Body of pancreas (tissue), 4 donors: ENCODE results near the gene CAPN5. TPM values are rescaled to one million over a fixed set of nuclear protein-coding genes. Genes with fewer than 3 reads are reported as not detected.

Experiments
- ATAC-seq: fragments of 150-250 bp; one replicate; pipeline ENCODE4 v1.9.1; 2016
- DNase-seq, 4 donors: peaks; one replicate each; pipeline ENCODE4 v3.0.0-alpha.2; 2019
- H3K27ac ChIP-seq, 4 donors: fragments of 200-600 bp; sonication (generic); 1 replicate in 3 of 4; 2 replicates in 1 of 4; pipeline versions ENCODE4 v1.5.1 to v1.6.1; 2016 to 2019; ENCODE audit warnings: mild to moderate bottlenecking in 1 of 4, mixed read lengths in 1 of 4, moderate library complexity in 1 of 4
- H3K27me3 ChIP-seq, 2 donors: fragments of 200-600 bp; sonication (generic); one replicate each; pipeline ENCODE4 v1.6.0; 2016; ENCODE audit warnings: mild to moderate bottlenecking in 1 of 2
- H3K36me3 ChIP-seq, 2 donors: fragments of 200-600 bp; sonication (generic); replicated peaks in 1 of 2; 2 replicates each; pipeline ENCODE4 v1.5.1; 2016; ENCODE audit warnings: low read depth in 2 of 2; ENCODE audit not compliant: insufficient read depth in 1 of 2
- H3K4me1 ChIP-seq: fragments of 200-600 bp; sonication (generic); one replicate; pipeline ENCODE4 v1.6.0; 2016
- H3K4me3 ChIP-seq, 2 donors: fragments of 200-600 bp; sonication (generic); 1 replicate in 1 of 2; 2 replicates in 1 of 2; pipeline ENCODE4 v1.5.1; 2016 to 2019
- H3K9me3 ChIP-seq, 3 donors: fragments of 200-600 bp; sonication (generic); 1 replicate in 2 of 3; 2 replicates in 1 of 3; pipeline ENCODE4 v1.5.1; 2016
- POLR2A ChIP-seq, 3 donors: fragments of 450-650 bp; IDR thresholded peaks; one replicate each; pipeline ENCODE4 v1.6.1; 2016; ENCODE audit warnings: antibody characterized with exemption in 3 of 3, mild to moderate bottlenecking in 2 of 3
- WGBS, 2 donors: methylation state at CpG; one replicate each; pipeline ENCODE4 v1.1.5; 2017; 5-methylcytosine and 5-hydroxymethylcytosine counted together
- intact Hi-C: fragments of 100-400 bp; cut with DNase I; formaldehyde crosslinking; loops from one replicate; pipeline ENCODE4 v1.15.1; 2023
- total RNA-seq, 2 donors: library from RNA; depleted of rRNA; stranded (reverse); fragments of >200 nt; gene quantifications; one replicate each; pipeline ENCODE4 v1.1.0, GENCODE V29; 2016
- TF ChIP-seq, protein P1 (sequence below), 7 experiments: fragments of 450-650 bp in 4 of 7; fragments of 200-600 bp in 3 of 7; sonication (generic) in 3 of 7; IDR thresholded peaks; one replicate each; pipeline ENCODE4 v1.5.1; 2016 to 2019; ENCODE audit warnings: antibody characterized with exemption in 7 of 7

The CAPN5 gene
- total RNA-seq, 2 donors from 2014 or later: 7.8 to 13.8 TPM

DNA sequence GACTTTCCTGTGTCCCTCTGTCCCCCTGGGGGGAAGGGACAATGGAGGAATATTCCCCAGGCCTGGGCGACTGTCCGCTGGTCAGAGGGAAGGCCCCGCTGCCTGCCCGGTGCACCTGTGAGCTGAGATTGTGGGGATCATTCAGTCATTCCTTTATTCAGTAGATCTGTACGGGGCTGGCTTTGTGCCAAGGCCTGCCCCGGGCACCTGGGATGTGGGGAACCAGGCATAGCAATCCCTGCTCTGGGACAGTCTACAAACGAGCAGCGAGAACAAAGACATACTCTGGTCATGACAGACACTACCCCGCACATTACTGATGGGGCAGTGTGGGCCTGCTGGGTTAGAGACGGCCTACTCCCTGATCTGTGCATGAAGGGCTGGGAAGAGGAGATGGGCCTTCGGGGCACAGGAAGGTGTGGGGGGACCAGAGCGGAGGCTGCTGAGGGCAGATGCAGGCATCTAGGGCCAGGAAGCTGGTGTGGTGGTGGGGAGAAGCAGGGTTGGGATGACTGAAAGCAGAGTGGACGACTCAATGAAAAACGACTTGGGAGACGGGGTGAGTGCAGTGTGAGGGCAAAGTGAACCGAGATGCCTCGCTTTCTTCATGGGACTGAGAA lies 59.5 kb downstream of the CAPN5 start:
- H3K4me1 ChIP-seq: peaks cover 44% of the 10 kb centered on the region
- DNase-seq: peak in 1 of 4 donors; percentile 32

DNA sequence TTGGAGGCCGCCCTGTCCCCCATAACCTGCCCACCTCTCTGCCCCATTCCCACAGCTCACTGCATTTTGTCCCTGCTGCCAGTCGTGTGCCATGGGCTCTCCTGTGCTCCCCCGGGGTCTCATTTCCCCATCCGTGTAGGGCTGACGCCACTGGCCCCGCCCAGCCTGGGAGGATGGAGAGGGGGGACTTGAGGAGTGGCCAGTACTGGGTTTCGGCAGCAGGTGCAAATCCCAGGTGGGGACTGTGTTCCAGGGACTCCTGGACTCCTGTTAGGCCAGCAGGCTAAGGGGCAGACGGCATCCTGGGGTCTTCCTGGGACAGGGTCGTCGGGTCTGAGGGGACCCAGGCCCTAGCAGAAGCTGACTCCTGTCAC lies 60.1 kb downstream of the CAPN5 start:
- Histone ChIP-seq H3K4me1 (peaks cover 47% of the 10 kb centered on the region), H3K9me3 (no peaks in the 10 kb centered on the region), H3K36me3 (no peaks in the 10 kb centered on the region), H3K27me3 (no peaks in the 10 kb centered on the region), H3K4me3 (no peak overlapping the region), H3K27ac (peak overlapping the region in 3 of 4 donors; percentile 50 to 66 (median 54))
- ATAC-seq: peak; percentile 4
- TF ChIP-seq, protein P1, sequence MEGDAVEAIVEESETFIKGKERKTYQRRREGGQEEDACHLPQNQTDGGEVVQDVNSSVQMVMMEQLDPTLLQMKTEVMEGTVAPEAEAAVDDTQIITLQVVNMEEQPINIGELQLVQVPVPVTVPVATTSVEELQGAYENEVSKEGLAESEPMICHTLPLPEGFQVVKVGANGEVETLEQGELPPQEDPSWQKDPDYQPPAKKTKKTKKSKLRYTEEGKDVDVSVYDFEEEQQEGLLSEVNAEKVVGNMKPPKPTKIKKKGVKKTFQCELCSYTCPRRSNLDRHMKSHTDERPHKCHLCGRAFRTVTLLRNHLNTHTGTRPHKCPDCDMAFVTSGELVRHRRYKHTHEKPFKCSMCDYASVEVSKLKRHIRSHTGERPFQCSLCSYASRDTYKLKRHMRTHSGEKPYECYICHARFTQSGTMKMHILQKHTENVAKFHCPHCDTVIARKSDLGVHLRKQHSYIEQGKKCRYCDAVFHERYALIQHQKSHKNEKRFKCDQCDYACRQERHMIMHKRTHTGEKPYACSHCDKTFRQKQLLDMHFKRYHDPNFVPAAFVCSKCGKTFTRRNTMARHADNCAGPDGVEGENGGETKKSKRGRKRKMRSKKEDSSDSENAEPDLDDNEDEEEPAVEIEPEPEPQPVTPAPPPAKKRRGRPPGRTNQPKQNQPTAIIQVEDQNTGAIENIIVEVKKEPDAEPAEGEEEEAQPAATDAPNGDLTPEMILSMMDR (IDR thresholded peaks at IDR 0.05): no peak
- TF ChIP-seq POLR2A (IDR thresholded peaks at IDR 0.05): no peak
- intact Hi-C loops: no loop called here
- no peak for DNase-seq
- WGBS, 2 donors: 14 to 17% methylated on average over 7 to 10 of the region's 10 CpGs

More for the DNA sequence above, 59.5 kb downstream of the CAPN5 start:
- no peaks in the 10 kb centered on the region for H3K9me3 ChIP-seq
- no peaks in the 10 kb centered on the region for H3K27me3 ChIP-seq
- intact Hi-C loops: no loop called here
- ATAC-seq: no peak
- no peaks in the 10 kb centered on the region for H3K36me3 ChIP-seq
- TF ChIP-seq POLR2A (IDR thresholded peaks at IDR 0.05): no peak
- TF ChIP-seq, protein P1 (IDR thresholded peaks at IDR 0.05): no peak
- no peak overlapping the region for H3K27ac ChIP-seq
- H3K4me3 ChIP-seq: no peak overlapping the region
- WGBS, 2 donors: 70 to 76% methylated on average over 15 to 17 of the region's 17 CpGs

DNA sequence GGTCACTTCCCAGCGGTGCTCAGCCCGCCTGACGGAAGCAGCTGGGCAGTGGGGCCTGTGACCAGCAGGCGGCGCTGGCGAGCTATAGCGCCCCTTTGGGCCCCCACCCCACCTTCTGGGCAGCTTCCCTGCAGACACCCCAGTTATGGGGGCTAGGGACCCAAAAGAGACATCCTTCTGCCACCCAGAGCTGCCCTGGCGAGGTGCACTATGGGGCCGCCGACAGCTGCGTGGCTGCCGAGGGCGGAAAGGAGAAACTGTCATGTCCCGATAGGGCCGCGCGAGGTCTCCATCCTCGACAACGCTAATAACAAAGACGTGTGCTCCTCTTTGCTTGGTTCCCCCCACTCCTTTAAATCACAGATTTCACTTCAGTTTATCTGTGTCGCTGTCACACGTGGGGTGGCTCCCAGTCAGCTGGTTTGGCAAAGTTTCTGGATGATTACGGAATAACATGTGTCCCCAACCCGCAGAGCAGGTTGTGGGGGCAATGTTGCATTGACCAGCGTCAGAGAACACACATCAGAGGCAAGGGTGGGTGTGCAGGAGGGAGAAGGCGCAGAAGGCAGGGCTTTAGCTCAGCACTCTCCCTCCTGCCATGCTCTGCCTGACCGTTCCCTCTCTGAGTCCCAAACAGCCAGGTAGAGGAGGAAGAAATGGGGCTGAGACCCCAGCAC lies 60.6 kb downstream of the CAPN5 start:
- DNase-seq: peak; percentile 42 to 73 (median 68)
- Histone ChIP-seq H3K36me3 (no peaks in the 10 kb centered on the region), H3K27ac (peak overlapping the region; percentile 10 to 66 (median 52)), H3K9me3 (no peaks in the 10 kb centered on the region), H3K4me1 (peaks cover 47% of the 10 kb centered on the region), H3K27me3 (no peaks in the 10 kb centered on the region), H3K4me3 (no peak overlapping the region)
- TF ChIP-seq, protein P1 (IDR thresholded peaks at IDR 0.05): peak; percentile 95 to 99 (median 96)
- TF ChIP-seq POLR2A (IDR thresholded peaks at IDR 0.05): no peak
- intact Hi-C loops: no loop called here
- WGBS, 2 donors: 1 to 2% methylated on average over 16 to 27 of the region's 27 CpGs
- peak; percentile 63 for ATAC-seq

DNA sequence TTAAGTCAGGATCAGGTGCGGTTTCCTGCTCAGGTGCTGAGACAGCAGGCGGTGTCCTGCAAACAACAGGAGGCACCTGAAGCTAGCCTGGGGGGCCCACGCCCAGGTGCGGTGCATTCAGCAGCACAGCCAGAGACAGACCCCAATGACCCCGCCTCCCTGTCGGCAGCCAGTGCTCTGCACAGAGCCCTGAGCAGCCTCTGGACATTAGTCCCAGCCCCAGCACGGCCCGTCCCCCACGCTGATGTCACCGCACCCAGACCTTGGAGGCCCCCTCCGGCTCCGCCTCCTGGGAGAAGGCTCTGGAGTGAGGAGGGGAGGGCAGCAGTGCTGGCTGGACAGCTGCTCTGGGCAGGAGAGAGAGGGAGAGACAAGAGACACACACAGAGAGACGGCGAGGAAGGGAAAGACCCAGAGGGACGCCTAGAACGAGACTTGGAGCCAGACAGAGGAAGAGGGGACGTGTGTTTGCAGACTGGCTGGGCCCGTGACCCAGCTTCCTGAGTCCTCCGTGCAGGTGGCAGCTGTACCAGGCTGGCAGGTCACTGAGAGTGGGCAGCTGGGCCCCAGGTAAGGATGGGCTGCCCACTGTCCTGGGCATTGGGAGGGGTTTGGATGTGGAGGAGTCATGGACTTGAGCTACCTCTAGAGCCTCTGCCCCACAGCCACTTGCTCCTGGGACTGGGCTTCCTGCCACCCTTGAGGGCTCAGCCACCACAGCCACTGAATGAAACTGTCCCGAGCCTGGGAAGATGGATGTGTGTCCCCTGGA lies 61.3 kb downstream of the CAPN5 start, which contains the start of gene MYO7A:
Gene MYO7A (plus strand): TSS at position 327 of the 772 bp plus-strand sequence. CDS start 2,389 bp downstream, outside the sequence.
- DNase-seq (peak; percentile 84 to 89 (median 88)), ATAC-seq (peak; percentile 87)
- Histone ChIP-seq H3K27me3 (no peaks in the 10 kb centered on the region), H3K9me3 (no peaks in the 10 kb centered on the region), H3K27ac (peak within 1 kb of the TSS; percentile 10 to 66 (median 52)), H3K36me3 (no peaks in the 10 kb centered on the region), H3K4me1 (peaks cover 47% of the 10 kb centered on the region), H3K4me3 (no peak within 1 kb of the TSS)
- TF ChIP-seq, protein P1 (IDR thresholded peaks at IDR 0.05): peak in 1 of 7 experiments; percentile 11
- peak; percentile 60 to 74 (median 67) for TF ChIP-seq POLR2A (IDR thresholded peaks at IDR 0.05)
- 3 to 14% methylated on average over 12 to 20 of the region's 20 CpGs for WGBS, 2 donors
- intact Hi-C loops: no loop called here
